Measurements from ENCODE around the gene SPO11. TPM values are rescaled to one million over a fixed set of nuclear protein-coding genes. Genes with fewer than 3 reads are reported as not detected.

SPO11 gene
- polyA plus RNA-seq, 1 donor (not counting 4 experiments of a cell fraction or from before 2014, with no cell fraction given), result not detected

- dilution Hi-C loops (cut with MboI; ENCODE audit: extremely low pct_ligation_motif_present, low sequenced_read_pairs), result no loop called here
- Histone ChIP-seq H3K27me3 (ENCODE audit: control insufficient read depth, extremely low read depth, insufficient read depth, low read length) (peaks cover 34% of the 10 kb centered on the region), H3K36me3 (ENCODE audit: control insufficient read depth in 2 of 2, extremely low read depth in 1 of 2, insufficient read depth in 2 of 2, low read length in 2 of 2) (no peaks in the 10 kb centered on the region)
Measured at GRCh38 chr20:57294550-57294949, 35.1 kb upstream of the SPO11 start.

GRCh38 chr20:57298457-57298856 is 31.1 kb upstream of the SPO11 start:
- Histone ChIP-seq H3K9ac (ENCODE audit: control insufficient read depth, extremely low read depth, insufficient read depth, low read length) (no peak overlapping the region), H3K4me2 (ENCODE audit: control insufficient read depth, extremely low read depth, insufficient read depth, low read depth, low read length) (no peak overlapping the region), H3K4me1 (ENCODE audit: control insufficient read depth, extremely low read depth, insufficient read depth, low read length) (no peaks in the 10 kb centered on the region), H2AFZ (ENCODE audit: control insufficient read depth, low read length) (no peak overlapping the region), H3K79me2 (ENCODE audit: control insufficient read depth, insufficient read depth, low read length) (no peaks in the 10 kb centered on the region), H3K4me3 (ENCODE audit: control insufficient read depth in 2 of 3, extremely low read depth in 1 of 3, insufficient read depth in 2 of 3, low read depth in 1 of 3, low read length in 3 of 3) (no peak overlapping the region), H3K36me3 (ENCODE audit: control insufficient read depth in 2 of 2, extremely low read depth in 1 of 2, insufficient read depth in 2 of 2, low read length in 2 of 2) (no peaks in the 10 kb centered on the region), H3K9me1 (ENCODE audit: control insufficient read depth, extremely low read depth, insufficient read depth, low read length) (no peaks in the 10 kb centered on the region), H4K20me1 (ENCODE audit: control insufficient read depth, extremely low read depth, insufficient read depth, low read length) (no peaks in the 10 kb centered on the region), H3K27ac (ENCODE audit: control insufficient read depth, insufficient read depth, low read length) (no peak overlapping the region), H3K27me3 (ENCODE audit: control insufficient read depth, extremely low read depth, insufficient read depth, low read length) (peaks cover 17% of the 10 kb centered on the region), H3K9me3 (ENCODE audit: control insufficient read depth, low read depth, low read length) (no peaks in the 10 kb centered on the region)
- no peak for FAIRE-seq
- dilution Hi-C loops (cut with MboI; ENCODE audit: extremely low pct_ligation_motif_present, low sequenced_read_pairs), result no loop called here
- TF ChIP-seq CTCF (optimal IDR thresholded peaks at IDR 0.05 in 1 of 3, IDR thresholded peaks at IDR 0.05 in 1 of 3, conservative IDR thresholded peaks at IDR 0.05 in 1 of 3; ENCODE audit: extremely low read depth in 1 of 3, insufficient read depth in 2 of 3, low read length in 3 of 3), result no peak
- TF ChIP-seq EZH2 (IDR thresholded peaks at IDR 0.05; ENCODE audit: low read length), result no peak
- DNase-seq (ENCODE audit: low read depth, low spot score), result no peak

More at GRCh38 chr20:57294550-57294949, 35.1 kb upstream of the SPO11 start:
- Histone ChIP-seq H3K9me1 (ENCODE audit: control insufficient read depth, extremely low read depth, insufficient read depth, low read length) (no peaks in the 10 kb centered on the region), H3K27ac (ENCODE audit: control insufficient read depth, insufficient read depth, low read length) (no peak overlapping the region), H3K79me2 (ENCODE audit: control insufficient read depth, insufficient read depth, low read length) (no peaks in the 10 kb centered on the region), H3K4me2 (ENCODE audit: control insufficient read depth, extremely low read depth, insufficient read depth, low read depth, low read length) (no peak overlapping the region), H3K9me3 (ENCODE audit: control insufficient read depth, low read depth, low read length) (no peaks in the 10 kb centered on the region), H4K20me1 (ENCODE audit: control insufficient read depth, extremely low read depth, insufficient read depth, low read length) (no peaks in the 10 kb centered on the region), H3K4me1 (ENCODE audit: control insufficient read depth, extremely low read depth, insufficient read depth, low read length) (no peaks in the 10 kb centered on the region), H3K9ac (ENCODE audit: control insufficient read depth, extremely low read depth, insufficient read depth, low read length) (no peak overlapping the region), H3K4me3 (ENCODE audit: control insufficient read depth in 2 of 3, extremely low read depth in 1 of 3, insufficient read depth in 2 of 3, low read depth in 1 of 3, low read length in 3 of 3) (no peak overlapping the region), H2AFZ (ENCODE audit: control insufficient read depth, low read length) (no peak overlapping the region)
- TF ChIP-seq CTCF (optimal IDR thresholded peaks at IDR 0.05 in 1 of 3, IDR thresholded peaks at IDR 0.05 in 1 of 3, conservative IDR thresholded peaks at IDR 0.05 in 1 of 3; ENCODE audit: extremely low read depth in 1 of 3, insufficient read depth in 2 of 3, low read length in 3 of 3) (no peak), EZH2 (IDR thresholded peaks at IDR 0.05; ENCODE audit: low read length) (no peak)
- FAIRE-seq (no peak), DNase-seq (ENCODE audit: low read depth, low spot score) (no peak)
